ENCODE measurements around the gene STAC.

- no peak for TF ChIP-seq CTCF (IDR thresholded peaks at IDR 0.05; ENCODE audit: insufficient read depth, low read length)
- TF ChIP-seq POLR2AphosphoS5 (IDR thresholded peaks at IDR 0.05; ENCODE audit: low read depth): no peak
Measured at GRCh38 chr3:36520241-36521006, 140.1 kb downstream of the STAC start.
